HepG2 (cell line): ENCODE results near the gene RBCK1. TPM values are rescaled to one million over a fixed set of nuclear protein-coding genes. Genes with fewer than 3 reads are reported as not detected.

Experiments
- DMAP1 ChIP-seq: IDR thresholded peaks from 2 replicates; pipeline ENCODE4 v1.6.1; 2016
- KAT8 ChIP-seq: IDR thresholded peaks from 2 replicates; pipeline ENCODE4 v1.6.1; 2016; ENCODE audit warnings: missing genetic modification reagents, missing compliant biosample characterization
- KLF12 ChIP-seq: sonication (generic); formaldehyde crosslinking; IDR thresholded peaks from 2 replicates; pipeline ENCODE4 v1.4.0; 2020; ENCODE audit warnings: missing genetic modification reagents, borderline replicate concordance
- NR1H2 ChIP-seq: sonication (generic); formaldehyde crosslinking; IDR thresholded peaks from 2 replicates; pipeline ENCODE4 v1.8.1; 2022; ENCODE audit warnings: low read depth, missing genetic modification reagents, borderline replicate concordance
- PAX8 ChIP-seq: sonication (generic); formaldehyde crosslinking; IDR thresholded peaks from 2 replicates; pipeline ENCODE4 v1.8.0; 2022; ENCODE audit warnings: mild to moderate bottlenecking, missing genetic modification reagents, borderline replicate concordance
- PCBP1 ChIP-seq: fragments of 200-400 bp; formaldehyde crosslinking; IDR thresholded peaks from 2 replicates; pipeline ENCODE4 v1.6.1; 2017; ENCODE audit warnings: mild to moderate bottlenecking, low read depth, low read length, borderline replicate concordance
- SRSF4 ChIP-seq: fragments of 200-400 bp; formaldehyde crosslinking; IDR thresholded peaks from one replicate; pipeline ENCODE4 v1.6.1; 2018; ENCODE audit warnings: mild to moderate bottlenecking, low read depth, low read length, moderate library complexity; ENCODE audit not compliant: poor library complexity, severe bottlenecking
- SSRP1 ChIP-seq: IDR thresholded peaks from 2 replicates; pipeline ENCODE4 v1.6.1; 2016; ENCODE audit warnings: control low read depth
- TOPORS ChIP-seq: sonication (generic); formaldehyde crosslinking; IDR thresholded peaks from 2 replicates; pipeline ENCODE4 v1.8.0; 2023; ENCODE audit warnings: mild to moderate bottlenecking, missing genetic modification reagents
- ZBTB8A ChIP-seq: sonication (generic); formaldehyde crosslinking; IDR thresholded peaks from 2 replicates; pipeline ENCODE4 v1.4.0; 2020; ENCODE audit warnings: mild to moderate bottlenecking, low read depth, missing genetic modification reagents, borderline replicate concordance
- ZEB1 ChIP-seq: IDR thresholded peaks from 2 replicates; pipeline ENCODE4 v1.6.1; 2012; ENCODE audit warnings: mild to moderate bottlenecking, low read depth, inconsistent platforms; ENCODE audit not compliant: insufficient replicate concordance
- ZFP36 ChIP-seq: fragments of 150-350 bp; IDR thresholded peaks from 2 replicates; pipeline ENCODE4 v1.6.1; 2018; ENCODE audit warnings: borderline replicate concordance, low read length, low read depth; ENCODE audit not compliant: partially characterized antibody
- ZFP82 ChIP-seq: sonication (generic); formaldehyde crosslinking; IDR thresholded peaks from 2 replicates; pipeline ENCODE4 v1.5.1; 2020; ENCODE audit warnings: mild to moderate bottlenecking, missing genetic modification reagents, borderline replicate concordance
- ZMYM4 ChIP-seq: sonication (generic); formaldehyde crosslinking; IDR thresholded peaks from 2 replicates; pipeline ENCODE4 v1.8.1; 2023; ENCODE audit warnings: mild to moderate bottlenecking, missing genetic modification reagents
- ZNF235 ChIP-seq: sonication (generic); formaldehyde crosslinking; IDR thresholded peaks from 2 replicates; pipeline ENCODE4 v1.8.1; 2023; ENCODE audit warnings: mild to moderate bottlenecking, missing genetic modification reagents, borderline replicate concordance
- ZNF441 ChIP-seq: sonication (generic); formaldehyde crosslinking; IDR thresholded peaks from 2 replicates; pipeline ENCODE4 v1.7.0; 2021; ENCODE audit warnings: missing genetic modification reagents, borderline replicate concordance
- ZNF547 ChIP-seq: sonication (generic); formaldehyde crosslinking; IDR thresholded peaks from 2 replicates; pipeline ENCODE4 v1.5.1; 2020; ENCODE audit warnings: mild to moderate bottlenecking, missing genetic modification reagents
- ZNF605 ChIP-seq: sonication (generic); formaldehyde crosslinking; IDR thresholded peaks from 2 replicates; pipeline ENCODE4 v1.8.0; 2022; ENCODE audit warnings: mild to moderate bottlenecking, missing genetic modification reagents
- polyA plus RNA-seq, 8 experiments: library from polyadenylated mRNA; depleted of rRNA in 3 of 8; stranded (reverse) in 7 of 8; unstranded in 1 of 8; fragments of >200 nt; fragmentation: Illumina TruSeq in 4 of 8; extraction: Trizol in 4 of 8; gene quantifications; 2 replicates each; pipeline versions ENCODE4 v1.2.1 to v1.2.3, GENCODE V29; 2011 to 2016; ENCODE audit warnings: low read depth in 4 of 8, missing spikeins in 1 of 8, mixed read lengths in 1 of 8; ENCODE audit not compliant: insufficient read depth in 1 of 8
- total RNA-seq, 5 experiments: library from RNA; depleted of rRNA; stranded (reverse); fragments of >200 nt; fragmentation: Illumina TruSeq; extraction: Trizol; gene quantifications; 2 replicates each; pipeline ENCODE4 v1.2.3, GENCODE V29; 2016; ENCODE audit warnings: low read depth in 1 of 5
- TF ChIP-seq, protein P1 (sequence below): sonication (generic); formaldehyde crosslinking; IDR thresholded peaks from 2 replicates; pipeline ENCODE4 v1.8.1; 2023; ENCODE audit warnings: mild to moderate bottlenecking, missing genetic modification reagents
- TF ChIP-seq, protein P2 (sequence below): sonication (generic); formaldehyde crosslinking; IDR thresholded peaks from 2 replicates; pipeline ENCODE4 v1.9.0; 2022; ENCODE audit warnings: low read depth, missing genetic modification reagents
- TF ChIP-seq, protein P3 (sequence below): sonication (generic); formaldehyde crosslinking; IDR thresholded peaks from 2 replicates; pipeline ENCODE4 v1.8.0; 2022; ENCODE audit warnings: mild to moderate bottlenecking, missing genetic modification reagents
- TF ChIP-seq, protein P4 (sequence below): fragments of 450-650 bp; IDR thresholded peaks from 2 replicates; pipeline ENCODE4 v1.6.1; 2016

RBCK1 gene
- total and polyA plus RNA-seq, 2 of the 13 experiments (the other 11 are each of a cell fraction or from before 2014, with no cell fraction given) = 149 to 215 TPM

DNA sequence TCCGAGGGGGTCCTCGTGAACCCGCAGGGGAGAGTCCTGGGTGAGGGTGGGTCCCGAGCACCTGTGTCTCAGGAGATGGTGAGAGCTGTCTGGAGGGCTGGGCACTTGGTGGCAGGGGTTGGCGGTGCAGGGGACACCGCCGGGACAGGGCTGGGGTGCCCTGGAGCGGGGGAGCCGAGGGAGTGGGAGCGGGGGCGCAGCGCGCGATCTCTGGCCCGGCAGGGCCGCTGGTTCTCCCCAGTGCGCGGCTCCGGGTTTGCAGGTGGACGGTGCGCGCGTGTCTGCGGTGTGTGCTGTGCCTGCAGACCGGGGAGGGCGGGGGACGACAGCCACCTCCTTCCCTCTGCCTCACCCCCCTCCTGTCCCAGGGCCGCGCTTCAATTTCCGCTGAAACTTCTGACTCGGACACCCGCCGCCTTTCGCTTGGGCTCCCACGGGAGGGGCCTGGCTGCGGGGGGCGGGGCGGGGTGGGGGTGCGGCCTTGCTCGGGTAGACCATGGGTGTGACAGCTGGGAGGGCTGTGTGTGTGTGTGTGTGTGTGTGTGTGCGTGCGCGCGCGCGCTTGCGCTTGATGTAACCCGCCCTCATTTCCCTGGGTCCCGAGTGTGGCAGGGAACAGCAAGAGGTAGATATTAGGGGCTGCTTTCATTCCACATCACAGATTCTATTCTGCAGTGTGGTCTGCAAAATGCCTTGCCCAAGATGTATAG lies 26.4 kb upstream of the RBCK1 start (continued):
- TF ChIP-seq, protein P1, sequence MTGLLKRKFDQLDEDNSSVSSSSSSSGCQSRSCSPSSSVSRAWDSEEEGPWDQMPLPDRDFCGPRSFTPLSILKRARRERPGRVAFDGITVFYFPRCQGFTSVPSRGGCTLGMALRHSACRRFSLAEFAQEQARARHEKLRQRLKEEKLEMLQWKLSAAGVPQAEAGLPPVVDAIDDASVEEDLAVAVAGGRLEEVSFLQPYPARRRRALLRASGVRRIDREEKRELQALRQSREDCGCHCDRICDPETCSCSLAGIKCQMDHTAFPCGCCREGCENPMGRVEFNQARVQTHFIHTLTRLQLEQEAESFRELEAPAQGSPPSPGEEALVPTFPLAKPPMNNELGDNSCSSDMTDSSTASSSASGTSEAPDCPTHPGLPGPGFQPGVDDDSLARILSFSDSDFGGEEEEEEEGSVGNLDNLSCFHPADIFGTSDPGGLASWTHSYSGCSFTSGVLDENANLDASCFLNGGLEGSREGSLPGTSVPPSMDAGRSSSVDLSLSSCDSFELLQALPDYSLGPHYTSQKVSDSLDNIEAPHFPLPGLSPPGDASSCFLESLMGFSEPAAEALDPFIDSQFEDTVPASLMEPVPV (CRISPR knock-in tag) = peak; percentile 70; the same call in 1 of the 2 replicates
- TF ChIP-seq ZMYM4 (CRISPR knock-in tag) (peak; percentile 70; the same call in 1 of the 2 replicates), SSRP1 (CRISPR knock-in tag) (peak; percentile 91), SRSF4 (peak; percentile 89), PCBP1 (no peak; the same call in 1 of the 2 replicates), KLF12 (CRISPR knock-in tag) (peak; percentile 38; the same call in 1 of the 2 replicates), DMAP1 (CRISPR knock-in tag) (peak; percentile 76), NR1H2 (peak; percentile 50; the same call in 1 of the 2 replicates), TOPORS (peak; percentile 19; the same call in 1 of the 2 replicates), ZFP36 (no peak), KAT8 (CRISPR knock-in tag) (peak; percentile 30), ZEB1 (no peak), ZBTB8A (CRISPR knock-in tag) (no peak), ZNF547 (CRISPR knock-in tag) (0 out of 2 replicates have a peak, but pooled peaks have one; percentile 14), PAX8 (CRISPR knock-in tag) (peak; percentile 84; the same call in 1 of the 2 replicates), ZNF235 (CRISPR knock-in tag) (no peak), ZNF441 (CRISPR knock-in tag) (peak; percentile 34; the same call in 1 of the 2 replicates), ZFP82 (no peak), ZNF605 (CRISPR knock-in tag) (no peak)
- TF ChIP-seq, protein P2, sequence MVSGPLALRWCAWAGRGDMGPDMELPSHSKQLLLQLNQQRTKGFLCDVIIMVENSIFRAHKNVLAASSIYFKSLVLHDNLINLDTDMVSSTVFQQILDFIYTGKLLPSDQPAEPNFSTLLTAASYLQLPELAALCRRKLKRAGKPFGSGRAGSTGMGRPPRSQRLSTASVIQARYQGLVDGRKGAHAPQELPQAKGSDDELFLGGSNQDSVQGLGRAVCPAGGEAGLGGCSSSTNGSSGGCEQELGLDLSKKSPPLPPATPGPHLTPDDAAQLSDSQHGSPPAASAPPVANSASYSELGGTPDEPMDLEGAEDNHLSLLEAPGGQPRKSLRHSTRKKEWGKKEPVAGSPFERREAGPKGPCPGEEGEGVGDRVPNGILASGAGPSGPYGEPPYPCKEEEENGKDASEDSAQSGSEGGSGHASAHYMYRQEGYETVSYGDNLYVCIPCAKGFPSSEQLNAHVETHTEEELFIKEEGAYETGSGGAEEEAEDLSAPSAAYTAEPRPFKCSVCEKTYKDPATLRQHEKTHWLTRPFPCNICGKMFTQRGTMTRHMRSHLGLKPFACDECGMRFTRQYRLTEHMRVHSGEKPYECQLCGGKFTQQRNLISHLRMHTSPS (CRISPR knock-in tag) = peak; percentile 55; the same call in 1 of the 2 replicates
- TF ChIP-seq, protein P3, sequence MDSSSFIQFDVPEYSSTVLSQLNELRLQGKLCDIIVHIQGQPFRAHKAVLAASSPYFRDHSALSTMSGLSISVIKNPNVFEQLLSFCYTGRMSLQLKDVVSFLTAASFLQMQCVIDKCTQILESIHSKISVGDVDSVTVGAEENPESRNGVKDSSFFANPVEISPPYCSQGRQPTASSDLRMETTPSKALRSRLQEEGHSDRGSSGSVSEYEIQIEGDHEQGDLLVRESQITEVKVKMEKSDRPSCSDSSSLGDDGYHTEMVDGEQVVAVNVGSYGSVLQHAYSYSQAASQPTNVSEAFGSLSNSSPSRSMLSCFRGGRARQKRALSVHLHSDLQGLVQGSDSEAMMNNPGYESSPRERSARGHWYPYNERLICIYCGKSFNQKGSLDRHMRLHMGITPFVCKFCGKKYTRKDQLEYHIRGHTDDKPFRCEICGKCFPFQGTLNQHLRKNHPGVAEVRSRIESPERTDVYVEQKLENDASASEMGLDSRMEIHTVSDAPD (CRISPR knock-in tag) = no peak
- TF ChIP-seq, protein P4, sequence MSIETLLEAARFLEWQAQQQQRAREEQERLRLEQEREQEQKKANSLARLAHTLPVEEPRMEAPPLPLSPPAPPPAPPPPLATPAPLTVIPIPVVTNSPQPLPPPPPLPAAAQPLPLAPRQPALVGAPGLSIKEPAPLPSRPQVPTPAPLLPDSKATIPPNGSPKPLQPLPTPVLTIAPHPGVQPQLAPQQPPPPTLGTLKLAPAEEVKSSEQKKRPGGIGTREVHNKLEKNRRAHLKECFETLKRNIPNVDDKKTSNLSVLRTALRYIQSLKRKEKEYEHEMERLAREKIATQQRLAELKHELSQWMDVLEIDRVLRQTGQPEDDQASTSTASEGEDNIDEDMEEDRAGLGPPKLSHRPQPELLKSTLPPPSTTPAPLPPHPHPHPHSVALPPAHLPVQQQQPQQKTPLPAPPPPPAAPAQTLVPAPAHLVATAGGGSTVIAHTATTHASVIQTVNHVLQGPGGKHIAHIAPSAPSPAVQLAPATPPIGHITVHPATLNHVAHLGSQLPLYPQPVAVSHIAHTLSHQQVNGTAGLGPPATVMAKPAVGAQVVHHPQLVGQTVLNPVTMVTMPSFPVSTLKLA = peak; percentile 37; the same call in 1 of the 2 replicates
